GM12874 (cell line): ENCODE results near the gene GRWD1.

Experiments
- TF ChIP-seq, protein P1 (sequence below): IDR thresholded peaks from 2 replicates; pipeline ENCODE4 v1.5.1; 2011; ENCODE audit warnings: low read depth, mild to moderate bottlenecking, control low read depth, low read length, moderate library complexity; ENCODE audit not compliant: insufficient read depth

Gene GRWD1

DNA sequence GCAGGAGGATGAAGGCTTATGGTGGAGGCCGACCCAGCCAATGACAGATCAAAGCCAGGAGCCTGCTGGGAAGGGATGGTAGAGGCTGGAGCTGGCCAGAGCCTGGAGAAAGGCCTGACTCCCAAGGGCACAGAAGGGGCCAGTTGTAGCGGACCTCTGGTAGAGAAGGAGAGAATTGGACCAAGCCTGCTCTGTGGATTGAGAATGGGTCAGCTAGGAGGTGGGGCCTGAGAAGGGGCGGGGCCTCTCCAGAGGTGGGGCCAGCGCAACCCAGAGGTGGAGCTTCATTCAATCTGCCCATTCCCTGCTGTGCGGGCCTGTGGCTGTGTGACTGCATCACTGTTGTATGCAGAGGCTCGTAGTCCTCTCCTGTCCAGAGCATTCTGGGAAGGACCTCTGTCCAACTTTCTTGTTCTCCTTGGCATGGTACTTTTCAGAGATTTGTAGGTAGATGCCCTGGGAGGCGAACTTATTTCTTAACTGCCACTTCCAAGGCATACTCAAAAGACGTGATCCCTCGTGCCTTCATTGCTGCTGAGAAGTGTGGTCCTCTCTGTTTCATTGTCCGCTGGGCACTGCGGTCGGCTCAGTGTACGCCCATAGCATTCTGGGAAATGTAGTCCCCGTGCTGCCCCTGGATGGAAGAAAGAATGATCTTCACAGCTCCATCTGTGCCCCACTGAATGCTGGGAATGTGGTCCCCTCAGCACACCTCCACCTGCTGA, 45.6 kb upstream of the GRWD1 start:
- TF ChIP-seq, protein P1, sequence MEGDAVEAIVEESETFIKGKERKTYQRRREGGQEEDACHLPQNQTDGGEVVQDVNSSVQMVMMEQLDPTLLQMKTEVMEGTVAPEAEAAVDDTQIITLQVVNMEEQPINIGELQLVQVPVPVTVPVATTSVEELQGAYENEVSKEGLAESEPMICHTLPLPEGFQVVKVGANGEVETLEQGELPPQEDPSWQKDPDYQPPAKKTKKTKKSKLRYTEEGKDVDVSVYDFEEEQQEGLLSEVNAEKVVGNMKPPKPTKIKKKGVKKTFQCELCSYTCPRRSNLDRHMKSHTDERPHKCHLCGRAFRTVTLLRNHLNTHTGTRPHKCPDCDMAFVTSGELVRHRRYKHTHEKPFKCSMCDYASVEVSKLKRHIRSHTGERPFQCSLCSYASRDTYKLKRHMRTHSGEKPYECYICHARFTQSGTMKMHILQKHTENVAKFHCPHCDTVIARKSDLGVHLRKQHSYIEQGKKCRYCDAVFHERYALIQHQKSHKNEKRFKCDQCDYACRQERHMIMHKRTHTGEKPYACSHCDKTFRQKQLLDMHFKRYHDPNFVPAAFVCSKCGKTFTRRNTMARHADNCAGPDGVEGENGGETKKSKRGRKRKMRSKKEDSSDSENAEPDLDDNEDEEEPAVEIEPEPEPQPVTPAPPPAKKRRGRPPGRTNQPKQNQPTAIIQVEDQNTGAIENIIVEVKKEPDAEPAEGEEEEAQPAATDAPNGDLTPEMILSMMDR, result no peak

DNA sequence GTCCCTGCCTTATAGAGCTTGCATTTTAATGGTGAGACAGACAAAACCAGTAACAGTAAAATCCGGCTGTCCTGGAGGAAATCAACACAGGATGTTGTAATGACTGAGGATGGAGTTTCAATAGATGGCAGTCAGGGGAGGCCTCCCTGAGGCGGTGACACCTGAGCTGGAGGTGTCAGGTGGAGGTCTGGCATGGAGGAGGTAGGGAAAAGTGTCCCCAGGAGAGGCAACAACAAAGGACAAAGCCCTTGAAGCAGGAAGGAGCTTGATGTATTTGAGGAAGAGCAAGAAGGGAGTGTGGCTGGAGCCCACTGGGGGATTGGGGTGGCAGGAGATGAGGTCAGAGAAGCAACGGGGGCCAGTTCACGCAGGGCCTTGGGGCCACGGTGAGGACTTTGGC, 44.5 kb upstream of the GRWD1 start:
- TF ChIP-seq, protein P1, result no peak

DNA sequence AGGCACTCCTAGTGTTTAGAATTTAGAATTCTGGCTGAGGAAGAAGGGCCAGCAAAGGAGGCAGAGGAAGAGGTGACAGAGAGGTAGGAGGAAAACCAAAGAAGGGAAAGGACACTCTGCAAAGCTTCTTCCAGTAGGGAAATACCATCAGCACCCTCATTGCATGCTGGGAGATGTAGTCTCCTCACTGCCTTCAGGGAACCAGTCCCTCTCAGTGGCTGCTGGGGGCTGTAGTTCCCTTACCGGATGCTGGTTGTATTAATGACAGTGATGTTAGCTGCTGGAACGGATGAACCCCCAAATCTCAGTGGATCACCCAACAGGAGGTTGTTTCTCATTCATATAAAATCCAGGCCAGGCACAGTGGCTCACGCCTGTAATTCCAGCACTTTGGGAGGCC, 42.2 kb upstream of the GRWD1 start:
- TF ChIP-seq, protein P1, result no peak

DNA sequence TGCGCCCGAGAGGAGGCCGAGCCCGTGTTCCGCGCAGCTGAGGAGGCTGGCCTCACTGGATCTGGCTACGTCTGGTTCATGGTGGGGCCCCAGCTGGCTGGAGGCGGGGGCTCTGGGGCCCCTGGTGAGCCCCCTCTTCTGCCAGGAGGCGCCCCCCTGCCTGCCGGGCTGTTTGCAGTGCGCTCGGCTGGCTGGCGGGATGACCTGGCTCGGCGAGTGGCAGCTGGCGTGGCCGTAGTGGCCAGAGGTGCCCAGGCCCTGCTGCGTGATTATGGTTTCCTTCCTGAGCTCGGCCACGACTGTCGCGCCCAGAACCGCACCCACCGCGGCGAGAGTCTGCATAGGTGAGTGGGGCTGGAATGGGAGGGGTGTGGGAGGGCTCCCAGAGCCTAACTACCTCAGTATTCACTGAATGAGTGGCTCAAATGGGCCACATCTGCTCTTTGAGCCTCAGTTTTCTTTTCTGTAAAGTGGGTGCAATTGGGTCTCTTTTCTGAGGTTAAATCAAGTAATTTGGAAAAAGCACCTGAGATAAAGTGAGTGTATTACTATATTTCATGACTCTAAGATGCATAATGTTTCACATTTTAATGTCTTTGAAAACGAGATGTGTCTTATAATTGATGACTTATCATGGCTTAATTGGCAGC, 40.6 kb upstream of the GRWD1 start:
- TF ChIP-seq, protein P1, result no peak

DNA sequence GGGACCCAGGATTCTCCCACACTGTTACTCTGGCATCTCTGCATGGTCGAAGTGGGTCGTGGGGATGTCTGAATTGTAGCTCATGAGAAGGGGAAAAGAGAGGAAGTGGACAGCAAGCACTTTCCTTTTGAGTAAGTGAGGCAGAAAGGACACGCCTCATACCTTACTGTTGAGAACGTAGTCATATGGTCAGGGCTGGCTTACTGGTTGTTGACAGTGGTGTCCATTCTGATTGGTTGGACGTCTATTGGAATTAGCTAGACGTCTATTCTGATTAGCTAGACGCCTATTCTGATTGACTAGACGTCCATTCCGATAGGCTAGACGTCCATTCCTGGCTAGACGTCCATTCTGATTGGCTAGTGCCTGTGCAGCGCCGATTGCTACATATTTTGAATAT, 39.9 kb upstream of the GRWD1 start:
- TF ChIP-seq, protein P1, result no peak

DNA sequence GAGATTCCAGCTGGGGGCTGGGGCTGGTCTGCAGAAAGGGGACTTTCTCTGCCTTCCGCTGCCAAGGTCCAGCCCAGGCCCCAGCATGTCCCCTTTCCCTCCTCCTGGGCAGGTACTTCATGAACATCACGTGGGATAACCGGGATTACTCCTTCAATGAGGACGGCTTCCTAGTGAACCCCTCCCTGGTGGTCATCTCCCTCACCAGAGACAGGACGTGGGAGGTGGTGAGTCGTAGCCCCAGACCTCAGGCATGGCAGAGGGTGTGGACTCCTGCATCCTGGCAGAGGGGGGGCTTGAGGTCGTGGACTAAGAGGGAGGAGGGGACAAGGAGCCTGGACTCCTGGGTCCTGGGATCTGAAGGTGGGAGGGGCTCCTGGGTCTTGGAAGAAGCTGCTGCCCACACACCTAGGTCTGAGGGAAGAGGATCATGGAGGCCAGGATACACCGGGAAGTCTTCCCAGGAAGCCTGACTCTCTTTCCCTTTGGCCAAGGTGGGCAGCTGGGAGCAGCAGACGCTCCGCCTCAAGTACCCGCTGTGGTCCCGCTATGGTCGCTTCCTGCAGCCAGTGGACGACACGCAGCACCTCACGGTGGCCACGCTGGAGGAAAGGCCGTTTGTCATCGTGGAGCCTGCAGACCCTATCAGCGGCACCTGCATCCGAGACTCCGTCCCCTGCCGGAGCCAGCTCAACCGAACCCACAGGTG, 31.8 kb upstream of the GRWD1 start:
- TF ChIP-seq, protein P1, result no peak

DNA sequence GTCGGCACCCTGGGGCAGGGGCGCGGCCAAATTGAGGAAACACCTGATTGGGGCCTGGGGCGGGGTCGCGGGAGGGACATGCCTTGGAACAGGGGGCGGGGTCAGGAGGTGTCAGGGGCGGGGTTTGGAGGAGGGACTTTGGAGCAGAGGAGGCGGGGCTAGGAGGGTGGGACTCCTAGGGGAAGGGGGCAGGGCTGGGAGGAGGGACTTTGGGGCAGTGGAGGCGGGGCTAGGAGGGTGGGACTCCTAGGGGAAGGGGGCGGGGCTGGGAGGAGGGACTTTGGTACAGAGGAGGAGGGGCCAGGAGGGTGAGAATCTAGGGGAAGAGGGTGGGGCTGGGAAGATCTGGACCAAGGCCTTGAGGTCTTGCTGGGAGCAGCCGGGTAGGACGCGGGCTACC, 30.4 kb upstream of the GRWD1 start:
- TF ChIP-seq, protein P1, result no peak
